ENCODE data around the gene MERTK. TPM values are rescaled to one million over a fixed set of nuclear protein-coding genes. Genes with fewer than 3 reads are reported as not detected.

Gene MERTK
- total and polyA plus RNA-seq, 2 of the 13 experiments (the other 11 are each of a cell fraction or from before 2014, with no cell fraction given), result 37.3 to 44.7 TPM

DNA sequence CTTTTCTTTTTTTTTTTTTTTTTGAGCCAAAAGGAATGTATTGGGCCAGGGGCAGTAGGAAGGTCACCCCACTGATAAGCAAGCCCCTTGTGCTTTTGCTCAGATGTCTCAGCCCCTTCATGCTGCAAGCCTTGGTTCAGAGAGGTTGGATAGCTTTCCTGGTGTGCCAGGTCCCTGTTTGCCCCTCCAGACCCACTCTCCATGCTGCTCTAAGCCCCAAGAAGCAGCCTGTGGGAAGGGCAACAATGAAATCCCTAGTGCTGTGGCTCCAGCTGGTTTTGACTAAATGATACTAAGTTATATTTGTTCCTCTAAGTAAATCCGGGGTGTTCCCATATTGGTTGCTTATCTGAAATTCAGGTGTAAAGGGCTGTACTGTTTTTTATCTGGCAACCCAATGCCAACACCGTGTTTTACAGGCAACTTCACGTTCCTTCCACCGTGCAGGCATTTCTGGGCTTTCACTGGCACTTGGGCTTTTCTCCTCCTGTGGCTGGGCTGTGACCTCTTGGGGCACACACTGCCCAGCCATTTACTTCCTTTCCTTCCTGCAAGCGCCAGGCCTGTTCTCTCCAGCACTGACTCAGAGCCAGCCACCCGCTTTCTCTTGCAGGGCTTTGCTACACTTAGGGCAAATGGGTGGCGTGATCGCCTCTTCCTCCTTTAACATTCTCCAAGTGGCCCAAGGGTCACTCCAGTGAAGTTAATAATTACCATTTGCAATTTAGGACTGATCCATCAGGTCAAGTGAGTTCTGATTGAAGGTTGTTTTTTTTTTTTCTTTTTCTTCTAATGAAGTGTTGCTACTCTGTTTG lies 21.6 kb downstream of the MERTK start (continued):
- TF ChIP-seq, protein P1, sequence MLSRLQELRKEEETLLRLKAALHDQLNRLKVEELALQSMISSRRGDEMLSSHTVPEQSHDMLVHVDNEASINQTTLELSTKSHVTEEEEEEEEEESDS (CRISPR knock-in tag; IDR thresholded peaks at IDR 0.05; ENCODE audit: borderline replicate concordance), result no peak
- TF ChIP-seq, protein P2, sequence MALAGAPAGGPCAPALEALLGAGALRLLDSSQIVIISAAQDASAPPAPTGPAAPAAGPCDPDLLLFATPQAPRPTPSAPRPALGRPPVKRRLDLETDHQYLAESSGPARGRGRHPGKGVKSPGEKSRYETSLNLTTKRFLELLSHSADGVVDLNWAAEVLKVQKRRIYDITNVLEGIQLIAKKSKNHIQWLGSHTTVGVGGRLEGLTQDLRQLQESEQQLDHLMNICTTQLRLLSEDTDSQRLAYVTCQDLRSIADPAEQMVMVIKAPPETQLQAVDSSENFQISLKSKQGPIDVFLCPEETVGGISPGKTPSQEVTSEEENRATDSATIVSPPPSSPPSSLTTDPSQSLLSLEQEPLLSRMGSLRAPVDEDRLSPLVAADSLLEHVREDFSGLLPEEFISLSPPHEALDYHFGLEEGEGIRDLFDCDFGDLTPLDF (CRISPR knock-in tag; IDR thresholded peaks at IDR 0.05), result 0 out of 2 replicates have a peak, but pooled peaks have one; percentile 57
- TF ChIP-seq MEF2D (CRISPR knock-in tag; IDR thresholded peaks at IDR 0.05) (peak; percentile 72; the same call in 1 of the 2 replicates), WIZ (CRISPR knock-in tag; IDR thresholded peaks at IDR 0.05) (peak; percentile 18; the same call in 1 of the 2 replicates), IKZF4 (CRISPR knock-in tag; IDR thresholded peaks at IDR 0.05; ENCODE audit: borderline replicate concordance, low read depth, not compliant biosample characterization) (no peak), ZNF274 (CRISPR knock-in tag; IDR thresholded peaks at IDR 0.05) (no peak), ZMYM4 (CRISPR knock-in tag; IDR thresholded peaks at IDR 0.05) (peak; percentile 83), CBX1 (IDR thresholded peaks at IDR 0.05; ENCODE audit: low read depth) (peak; percentile 37), ZSCAN30 (CRISPR knock-in tag; IDR thresholded peaks at IDR 0.05) (no peak), KMT2B (CRISPR knock-in tag; IDR thresholded peaks at IDR 0.05) (peak; percentile 65; the same call in 1 of the 2 replicates), ZNF12 (CRISPR knock-in tag; IDR thresholded peaks at IDR 0.05) (no peak; the same call in 1 of the 2 replicates), CEBPG (CRISPR knock-in tag; IDR thresholded peaks at IDR 0.05) (peak; percentile 71), BCL6 (CRISPR knock-in tag; IDR thresholded peaks at IDR 0.05) (peak; percentile 60), GZF1 (CRISPR knock-in tag; IDR thresholded peaks at IDR 0.05) (no peak), SMYD3 (CRISPR knock-in tag; IDR thresholded peaks at IDR 0.05) (peak; percentile 89; the same call in 1 of the 2 replicates), ZNF234 (CRISPR knock-in tag; conservative IDR thresholded peaks at IDR 0.05) (no peak), ZFP1 (CRISPR knock-in tag; IDR thresholded peaks at IDR 0.05) (peak; percentile 61; the same call in 1 of the 2 replicates), TAF1 (CRISPR knock-in tag; IDR thresholded peaks at IDR 0.05) (peak; percentile 82)
- TF ChIP-seq, protein P3, sequence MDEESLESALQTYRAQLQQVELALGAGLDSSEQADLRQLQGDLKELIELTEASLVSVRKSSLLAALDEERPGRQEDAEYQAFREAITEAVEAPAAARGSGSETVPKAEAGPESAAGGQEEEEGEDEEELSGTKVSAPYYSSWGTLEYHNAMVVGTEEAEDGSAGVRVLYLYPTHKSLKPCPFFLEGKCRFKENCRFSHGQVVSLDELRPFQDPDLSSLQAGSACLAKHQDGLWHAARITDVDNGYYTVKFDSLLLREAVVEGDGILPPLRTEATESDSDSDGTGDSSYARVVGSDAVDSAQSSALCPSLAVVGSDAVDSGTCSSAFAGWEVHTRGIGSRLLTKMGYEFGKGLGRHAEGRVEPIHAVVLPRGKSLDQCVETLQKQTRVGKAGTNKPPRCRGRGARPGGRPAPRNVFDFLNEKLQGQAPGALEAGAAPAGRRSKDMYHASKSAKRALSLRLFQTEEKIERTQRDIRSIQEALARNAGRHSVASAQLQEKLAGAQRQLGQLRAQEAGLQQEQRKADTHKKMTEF (CRISPR knock-in tag; IDR thresholded peaks at IDR 0.05), result peak; percentile 58; the same call in 1 of the 2 replicates
- TF ChIP-seq, protein P4, sequence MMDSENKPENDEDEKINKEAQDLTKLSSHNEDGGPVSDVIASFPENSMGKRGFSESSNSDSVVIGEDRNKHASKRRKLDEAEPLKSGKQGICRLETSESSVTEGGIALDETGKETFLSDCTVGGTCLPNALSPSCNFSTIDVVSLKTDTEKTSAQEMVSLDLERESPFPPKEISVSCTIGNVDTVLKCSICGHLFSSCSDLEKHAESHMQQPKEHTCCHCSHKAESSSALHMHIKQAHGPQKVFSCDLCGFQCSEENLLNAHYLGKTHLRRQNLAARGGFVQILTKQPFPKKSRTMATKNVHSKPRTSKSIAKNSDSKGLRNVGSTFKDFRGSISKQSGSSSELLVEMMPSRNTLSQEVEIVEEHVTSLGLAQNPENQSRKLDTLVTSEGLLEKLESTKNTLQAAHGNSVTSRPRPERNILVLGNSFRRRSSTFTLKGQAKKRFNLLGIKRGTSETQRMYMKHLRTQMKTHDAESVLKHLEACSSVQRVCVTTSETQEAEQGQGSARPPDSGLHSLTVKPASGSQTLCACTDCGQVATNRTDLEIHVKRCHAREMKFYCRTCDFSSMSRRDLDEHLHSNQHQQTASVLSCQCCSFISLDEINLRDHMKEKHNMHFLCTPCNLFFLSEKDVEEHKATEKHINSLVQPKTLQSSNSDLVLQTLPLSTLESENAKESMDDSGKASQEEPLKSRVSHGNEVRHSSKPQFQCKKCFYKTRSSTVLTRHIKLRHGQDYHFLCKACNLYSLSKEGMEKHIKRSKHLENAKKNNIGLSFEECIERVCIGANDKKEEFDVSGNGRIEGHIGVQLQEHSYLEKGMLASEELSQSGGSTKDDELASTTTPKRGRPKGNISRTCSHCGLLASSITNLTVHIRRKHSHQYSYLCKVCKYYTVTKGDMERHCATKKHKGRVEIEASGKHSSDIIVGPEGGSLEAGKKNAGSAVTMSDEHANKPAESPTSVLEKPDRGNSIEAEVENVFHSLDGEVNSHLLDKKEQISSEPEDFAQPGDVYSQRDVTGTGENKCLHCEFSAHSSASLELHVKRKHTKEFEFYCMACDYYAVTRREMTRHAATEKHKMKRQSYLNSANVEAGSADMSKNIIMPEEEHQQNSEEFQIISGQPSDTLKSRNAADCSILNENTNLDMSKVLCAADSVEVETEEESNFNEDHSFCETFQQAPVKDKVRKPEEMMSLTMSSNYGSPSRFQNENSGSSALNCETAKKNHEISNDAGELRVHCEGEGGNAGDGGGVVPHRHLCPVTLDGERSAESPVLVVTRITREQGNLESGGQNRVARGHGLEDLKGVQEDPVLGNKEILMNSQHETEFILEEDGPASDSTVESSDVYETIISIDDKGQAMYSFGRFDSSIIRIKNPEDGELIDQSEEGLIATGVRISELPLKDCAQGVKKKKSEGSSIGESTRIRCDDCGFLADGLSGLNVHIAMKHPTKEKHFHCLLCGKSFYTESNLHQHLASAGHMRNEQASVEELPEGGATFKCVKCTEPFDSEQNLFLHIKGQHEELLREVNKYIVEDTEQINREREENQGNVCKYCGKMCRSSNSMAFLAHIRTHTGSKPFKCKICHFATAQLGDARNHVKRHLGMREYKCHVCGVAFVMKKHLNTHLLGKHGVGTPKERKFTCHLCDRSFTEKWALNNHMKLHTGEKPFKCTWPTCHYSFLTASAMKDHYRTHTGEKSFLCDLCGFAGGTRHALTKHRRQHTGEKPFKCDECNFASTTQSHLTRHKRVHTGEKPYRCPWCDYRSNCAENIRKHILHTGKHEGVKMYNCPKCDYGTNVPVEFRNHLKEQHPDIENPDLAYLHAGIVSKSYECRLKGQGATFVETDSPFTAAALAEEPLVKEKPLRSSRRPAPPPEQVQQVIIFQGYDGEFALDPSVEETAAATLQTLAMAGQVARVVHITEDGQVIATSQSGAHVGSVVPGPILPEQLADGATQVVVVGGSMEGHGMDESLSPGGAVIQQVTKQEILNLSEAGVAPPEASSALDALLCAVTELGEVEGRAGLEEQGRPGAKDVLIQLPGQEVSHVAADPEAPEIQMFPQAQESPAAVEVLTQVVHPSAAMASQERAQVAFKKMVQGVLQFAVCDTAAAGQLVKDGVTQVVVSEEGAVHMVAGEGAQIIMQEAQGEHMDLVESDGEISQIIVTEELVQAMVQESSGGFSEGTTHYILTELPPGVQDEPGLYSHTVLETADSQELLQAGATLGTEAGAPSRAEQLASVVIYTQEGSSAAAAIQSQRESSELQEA (CRISPR knock-in tag; IDR thresholded peaks at IDR 0.05; ENCODE audit: not compliant biosample characterization), result peak; percentile 25
